ENCODE data around the gene AFF4. TPM values are rescaled to one million over a fixed set of nuclear protein-coding genes. Genes with fewer than 3 reads are reported as not detected.

The AFF4 gene
- total and polyA plus RNA-seq, 9 of the 15 experiments (the other 6 are each of a cell fraction or from before 2014, with no cell fraction given), result 1.7 to 25.8 (median 17.9) TPM

GRCh38 chr5:132961887-132962286, 1.5 kb downstream of the AFF4 start:
- Histone ChIP-seq H3K9me1 (ENCODE audit: control insufficient read depth, insufficient read depth, low read length) (no peaks in the 10 kb centered on the region), H3K4me1 (replicated peaks in 1 of 2; ENCODE audit: control insufficient read depth in 2 of 2, insufficient read depth in 2 of 2, low read length in 2 of 2) (peaks cover 8 to 19% of the 10 kb centered on the region in 2 experiments; a peak in 4 of 5 replicates), H3K79me2 (ENCODE audit: control insufficient read depth, insufficient read depth, low read length) (peaks cover 63% of the 10 kb centered on the region), H3K4me3 (peak overlapping the region; percentile 95), H3K9me3 (replicated peaks; ENCODE audit: control insufficient read depth, insufficient read depth, low read depth, low read length) (no peaks in the 10 kb centered on the region), H3K4me2 (ENCODE audit: insufficient read depth, low read length) (peak overlapping the region; percentile 99), H4K20me1 (replicated peaks; ENCODE audit: control insufficient read depth, insufficient read depth, low read length) (no peaks in the 10 kb centered on the region; the same call in 1 of the 2 replicates), H3K9ac (ENCODE audit: insufficient read depth in 1 of 2, low read depth in 2 of 2, low read length in 2 of 2) (peak overlapping the region in 1 of 2 experiments; percentile 97; a peak in 2 of 4 replicates), H3K27ac (ENCODE audit: extremely low read depth, low read depth, low read length) (peak overlapping the region; percentile 92), H3K27me3 (ENCODE audit: control insufficient read depth in 2 of 2, insufficient read depth in 2 of 2, low read length in 2 of 2) (no peaks in the 10 kb centered on the region), H3K36me3 (ENCODE audit: control insufficient read depth, insufficient read depth, low read length) (peaks cover 9% of the 10 kb centered on the region; the same call in 2 of the 3 replicates), H2AFZ (ENCODE audit: low read depth, low read length) (no peak overlapping the region; the same call in 1 of the 2 replicates)
- WGBS (ENCODE audit: insufficient coverage, low coverage, missing lambda C conversion rate), result 13% methylated on average over 5 of the region's 5 CpGs
- ATAC-seq (no peak), FAIRE-seq (no peak), DNase-seq (ENCODE audit: extremely low read depth in 1 of 4, low spot score in 3 of 4) (peak in 1 of 4 experiments; percentile 41)
- BruUV-seq (replicated peaks), result no TSS peak
- in situ Hi-C loops (cut with MboI), result no loop called here
- ChIA-PET POLR2A (interaction anchor here (0.7 to 3.8 kb wide), 11 partner anchors 8 to 90 kb away, joined by 3 to 23 read pairs (median 5); partner anchors contain the start of genes HSPA4 and ZCCHC10), CTCF (ENCODE audit: low intra/inter-chr PET ratio) (no interaction called here)
- intact Hi-C loops (cut with micrococcal nuclease), result loop anchor here (2.0 kb wide), 1 partner anchor 89 kb away; no protein-coding TSS in a partner anchor
- no peak for TF ChIP-seq HMGN3 (IDR thresholded peaks at IDR 0.05; ENCODE audit: borderline replicate concordance, extremely low read depth, insufficient read length, low read depth, low read length)
- TF ChIP-seq, protein P1, sequence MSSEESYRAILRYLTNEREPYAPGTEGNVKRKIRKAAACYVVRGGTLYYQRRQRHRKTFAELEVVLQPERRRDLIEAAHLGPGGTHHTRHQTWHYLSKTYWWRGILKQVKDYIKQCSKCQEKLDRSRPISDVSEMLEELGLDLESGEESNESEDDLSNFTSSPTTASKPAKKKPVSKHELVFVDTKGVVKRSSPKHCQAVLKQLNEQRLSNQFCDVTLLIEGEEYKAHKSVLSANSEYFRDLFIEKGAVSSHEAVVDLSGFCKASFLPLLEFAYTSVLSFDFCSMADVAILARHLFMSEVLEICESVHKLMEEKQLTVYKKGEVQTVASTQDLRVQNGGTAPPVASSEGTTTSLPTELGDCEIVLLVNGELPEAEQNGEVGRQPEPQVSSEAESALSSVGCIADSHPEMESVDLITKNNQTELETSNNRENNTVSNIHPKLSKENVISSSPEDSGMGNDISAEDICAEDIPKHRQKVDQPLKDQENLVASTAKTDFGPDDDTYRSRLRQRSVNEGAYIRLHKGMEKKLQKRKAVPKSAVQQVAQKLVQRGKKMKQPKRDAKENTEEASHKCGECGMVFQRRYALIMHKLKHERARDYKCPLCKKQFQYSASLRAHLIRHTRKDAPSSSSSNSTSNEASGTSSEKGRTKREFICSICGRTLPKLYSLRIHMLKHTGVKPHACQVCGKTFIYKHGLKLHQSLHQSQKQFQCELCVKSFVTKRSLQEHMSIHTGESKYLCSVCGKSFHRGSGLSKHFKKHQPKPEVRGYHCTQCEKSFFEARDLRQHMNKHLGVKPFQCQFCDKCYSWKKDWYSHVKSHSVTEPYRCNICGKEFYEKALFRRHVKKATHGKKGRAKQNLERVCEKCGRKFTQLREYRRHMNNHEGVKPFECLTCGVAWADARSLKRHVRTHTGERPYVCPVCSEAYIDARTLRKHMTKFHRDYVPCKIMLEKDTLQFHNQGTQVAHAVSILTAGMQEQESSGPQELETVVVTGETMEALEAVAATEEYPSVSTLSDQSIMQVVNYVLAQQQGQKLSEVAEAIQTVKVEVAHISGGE (CRISPR knock-in tag; IDR thresholded peaks at IDR 0.05), result no peak
- TF ChIP-seq THRAP3 (IDR thresholded peaks at IDR 0.05; ENCODE audit: borderline replicate concordance), result no peak
- TF ChIP-seq ZNF445 (CRISPR knock-in tag; IDR thresholded peaks at IDR 0.05; ENCODE audit: low read depth), result no peak
- TF ChIP-seq PRMT5 (CRISPR knock-in tag; IDR thresholded peaks at IDR 0.05), result no peak
- TF ChIP-seq, protein P2, sequence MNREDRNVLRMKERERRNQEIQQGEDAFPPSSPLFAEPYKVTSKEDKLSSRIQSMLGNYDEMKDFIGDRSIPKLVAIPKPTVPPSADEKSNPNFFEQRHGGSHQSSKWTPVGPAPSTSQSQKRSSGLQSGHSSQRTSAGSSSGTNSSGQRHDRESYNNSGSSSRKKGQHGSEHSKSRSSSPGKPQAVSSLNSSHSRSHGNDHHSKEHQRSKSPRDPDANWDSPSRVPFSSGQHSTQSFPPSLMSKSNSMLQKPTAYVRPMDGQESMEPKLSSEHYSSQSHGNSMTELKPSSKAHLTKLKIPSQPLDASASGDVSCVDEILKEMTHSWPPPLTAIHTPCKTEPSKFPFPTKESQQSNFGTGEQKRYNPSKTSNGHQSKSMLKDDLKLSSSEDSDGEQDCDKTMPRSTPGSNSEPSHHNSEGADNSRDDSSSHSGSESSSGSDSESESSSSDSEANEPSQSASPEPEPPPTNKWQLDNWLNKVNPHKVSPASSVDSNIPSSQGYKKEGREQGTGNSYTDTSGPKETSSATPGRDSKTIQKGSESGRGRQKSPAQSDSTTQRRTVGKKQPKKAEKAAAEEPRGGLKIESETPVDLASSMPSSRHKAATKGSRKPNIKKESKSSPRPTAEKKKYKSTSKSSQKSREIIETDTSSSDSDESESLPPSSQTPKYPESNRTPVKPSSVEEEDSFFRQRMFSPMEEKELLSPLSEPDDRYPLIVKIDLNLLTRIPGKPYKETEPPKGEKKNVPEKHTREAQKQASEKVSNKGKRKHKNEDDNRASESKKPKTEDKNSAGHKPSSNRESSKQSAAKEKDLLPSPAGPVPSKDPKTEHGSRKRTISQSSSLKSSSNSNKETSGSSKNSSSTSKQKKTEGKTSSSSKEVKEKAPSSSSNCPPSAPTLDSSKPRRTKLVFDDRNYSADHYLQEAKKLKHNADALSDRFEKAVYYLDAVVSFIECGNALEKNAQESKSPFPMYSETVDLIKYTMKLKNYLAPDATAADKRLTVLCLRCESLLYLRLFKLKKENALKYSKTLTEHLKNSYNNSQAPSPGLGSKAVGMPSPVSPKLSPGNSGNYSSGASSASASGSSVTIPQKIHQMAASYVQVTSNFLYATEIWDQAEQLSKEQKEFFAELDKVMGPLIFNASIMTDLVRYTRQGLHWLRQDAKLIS (CRISPR knock-in tag; IDR thresholded peaks at IDR 0.05), result 0 out of 2 replicates have a peak, but pooled peaks have one; percentile 61
- TF ChIP-seq, protein P3, sequence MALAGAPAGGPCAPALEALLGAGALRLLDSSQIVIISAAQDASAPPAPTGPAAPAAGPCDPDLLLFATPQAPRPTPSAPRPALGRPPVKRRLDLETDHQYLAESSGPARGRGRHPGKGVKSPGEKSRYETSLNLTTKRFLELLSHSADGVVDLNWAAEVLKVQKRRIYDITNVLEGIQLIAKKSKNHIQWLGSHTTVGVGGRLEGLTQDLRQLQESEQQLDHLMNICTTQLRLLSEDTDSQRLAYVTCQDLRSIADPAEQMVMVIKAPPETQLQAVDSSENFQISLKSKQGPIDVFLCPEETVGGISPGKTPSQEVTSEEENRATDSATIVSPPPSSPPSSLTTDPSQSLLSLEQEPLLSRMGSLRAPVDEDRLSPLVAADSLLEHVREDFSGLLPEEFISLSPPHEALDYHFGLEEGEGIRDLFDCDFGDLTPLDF (CRISPR knock-in tag; IDR thresholded peaks at IDR 0.05), result no peak
- TF ChIP-seq POLR2H (tag; IDR thresholded peaks at IDR 0.05; ENCODE audit: low read depth), result peak; percentile 35; the same call in 1 of the 2 replicates
- TF ChIP-seq STAT5B (CRISPR knock-in tag; IDR thresholded peaks at IDR 0.05), result 0 out of 2 replicates have a peak, but pooled peaks have one; percentile 13
- no peak for TF ChIP-seq SP1 (CRISPR knock-in tag; IDR thresholded peaks at IDR 0.05)
- TF ChIP-seq NFIC (IDR thresholded peaks at IDR 0.05), result peak; percentile 42
- no peak for TF ChIP-seq TSC22D4 (tag; IDR thresholded peaks at IDR 0.05)
- TF ChIP-seq SMC3 (conservative IDR thresholded peaks at IDR 0.05; ENCODE audit: insufficient read depth, low read depth, low read length), result no peak

Data from K562 (cell line).